HCT116 (cell line): ENCODE data around the gene MYBPC1. TPM values are rescaled to one million over a fixed set of nuclear protein-coding genes. Genes with fewer than 3 reads are reported as not detected.

Experiments used
- ATAC-seq: fragments of 200-7000 bp; cut with Tn5 transposase; 2 replicates; pipeline ENCODE4 v1.9.1; 2020; ENCODE audit warnings: mild to moderate bottlenecking, moderate library complexity
- BruUV-seq: library from RNA; stranded (reverse); fragments of 400-500 nt; replicated peaks from 2 replicates; lab custom pipeline; 2021; lab: Mats Ljungman, UMichigan
- CTCF ChIA-PET: fragments of 300-600 bp; sonication (Branson Sonifier 250); formaldehyde crosslinking; loops from one replicate; lab custom pipeline; 2021; ENCODE audit warnings: antibody characterized with exemption; lab: Charles Lee
- POLR2A ChIA-PET: fragments of 300-600, 350-600 bp; sonication (Branson Sonifier 250); formaldehyde crosslinking; loops from one replicate; lab custom pipeline; 2021; ENCODE audit warnings: antibody characterized with exemption; lab: Charles Lee
- RAD21 ChIA-PET, 2 experiments: fragments of 300-600 bp; sonication (Branson Sonifier 250); formaldehyde crosslinking; loops; one replicate each; lab custom pipeline; 2023; ENCODE audit warnings: low total read pairs in 2 of 2; ENCODE audit not compliant: uncharacterized antibody in 2 of 2, unreplicated experiment in 2 of 2, low non-redundant PET in 1 of 2; lab: Charles Lee
- DNase-seq: peaks from one replicate; pipeline ENCODE4 v3.0.0-alpha.2; 2010; ENCODE audit warnings: low read depth, low spot score
- H2AFZ ChIP-seq: fragments of 200-600 bp; shearing (Covaris generic), sonication (generic); 2 replicates; pipeline ENCODE4 v1.6.1; 2017; ENCODE audit warnings: low read depth, mixed run types, mixed read lengths, antibody characterized with exemption, low read length; ENCODE audit not compliant: poor library complexity, severe bottlenecking
- H3K27ac ChIP-seq: 2 replicates; pipeline ENCODE4 v1.5.1; 2012; ENCODE audit warnings: low read depth, low read length
- H3K27me3 ChIP-seq: fragments of 200-600 bp; sonication (generic); 2 replicates; pipeline ENCODE4 v1.6.1; 2016; ENCODE audit warnings: mixed run types, low read length, mixed read lengths; ENCODE audit not compliant: insufficient read depth
- H3K36me3 ChIP-seq, 2 experiments: fragments of 200-500 bp in 1 of 2; fragments of 200-600 bp in 1 of 2; sonication (Bioruptor generic) in 1 of 2; sonication (generic) in 1 of 2; 2 replicates each; pipeline versions ENCODE4 v1.5.1 to v1.6.1; 2014 to 2016; ENCODE audit warnings: low read length in 2 of 2, inconsistent platforms in 1 of 2, mixed read lengths in 1 of 2, mixed run types in 1 of 2; ENCODE audit not compliant: insufficient read depth in 2 of 2, control insufficient read depth in 1 of 2
- H3K4me1 ChIP-seq, 2 experiments: fragments of 200-600 bp in 1 of 2; sonication (generic) in 1 of 2; 2 replicates each; pipeline versions ENCODE4 v1.5.1 to v1.6.1; 2012 to 2017; ENCODE audit warnings: low read length in 2 of 2, inconsistent platforms in 1 of 2, mild to moderate bottlenecking in 1 of 2, mixed read lengths in 1 of 2, mixed run types in 1 of 2, moderate library complexity in 1 of 2; ENCODE audit not compliant: insufficient read depth in 2 of 2, control insufficient read depth in 1 of 2
- H3K4me2 ChIP-seq: fragments of 200-600 bp; sonication (generic); 2 replicates; pipeline ENCODE4 v1.6.1; 2017; ENCODE audit warnings: mixed run types, low read length, mixed read lengths
- H3K4me3 ChIP-seq, 2 experiments: fragments of 200-600 bp in 1 of 2; sonication (generic) in 1 of 2; replicated peaks in 1 of 2; 2 replicates each; pipeline ENCODE4 v1.5.1; 2011 to 2016; ENCODE audit warnings: low read length in 2 of 2, control low read depth in 1 of 2, low read depth in 1 of 2, mild to moderate bottlenecking in 1 of 2, mixed read lengths in 1 of 2, mixed run types in 1 of 2
- H3K79me2 ChIP-seq: fragments of 200-600 bp; sonication (generic); 2 replicates; pipeline ENCODE4 v1.6.1; 2017; ENCODE audit warnings: mild to moderate bottlenecking, mixed run types, low read length, moderate library complexity, mixed read lengths; ENCODE audit not compliant: insufficient read depth
- H3K9ac ChIP-seq: fragments of 200-600 bp; sonication (generic); 2 replicates; pipeline ENCODE4 v1.6.1; 2016; ENCODE audit warnings: low read length, mixed read lengths
- H3K9me2 ChIP-seq: fragments of 200-600 bp; sonication (generic), shearing (Covaris generic); 2 replicates; pipeline ENCODE4 v1.6.1; 2017; ENCODE audit warnings: mixed run types, mild to moderate bottlenecking, moderate library complexity; ENCODE audit not compliant: insufficient read depth
- H3K9me3 ChIP-seq, 2 experiments: fragments of 200-500 bp in 1 of 2; fragments of 200-600 bp in 1 of 2; sonication (Bioruptor generic) in 1 of 2; sonication (generic) in 1 of 2; 2 replicates each; pipeline ENCODE4 v1.6.1; 2014 to 2017; ENCODE audit warnings: low read length in 2 of 2, mixed read lengths in 2 of 2, inconsistent platforms in 1 of 2, low read depth in 1 of 2, mild to moderate bottlenecking in 1 of 2, mixed run types in 1 of 2, moderate library complexity in 1 of 2; ENCODE audit not compliant: control insufficient read depth in 1 of 2, insufficient read depth in 1 of 2
- H4K20me1 ChIP-seq: fragments of 200-600 bp; sonication (generic), shearing (Covaris generic); 2 replicates; pipeline ENCODE4 v1.6.1; 2017; ENCODE audit warnings: mixed run types, mild to moderate bottlenecking, moderate library complexity; ENCODE audit not compliant: insufficient read depth
- CBX3 ChIP-seq: IDR thresholded peaks from 2 replicates; pipeline ENCODE4 v1.6.1; 2012; ENCODE audit warnings: low read depth
- CEBPB ChIP-seq: IDR thresholded peaks from 2 replicates; pipeline ENCODE4 v1.6.1; 2012; ENCODE audit warnings: low read depth
- ELF1 ChIP-seq: IDR thresholded peaks from 2 replicates; pipeline ENCODE4 v1.6.1; 2012; ENCODE audit warnings: low read depth, borderline replicate concordance
- EZH2phosphoT487 ChIP-seq: fragments of 200-600 bp; IDR thresholded peaks from 2 replicates; pipeline ENCODE4 v1.6.1; 2018; ENCODE audit warnings: antibody characterized with exemption, borderline replicate concordance
- POLR2A ChIP-seq: IDR thresholded peaks from 2 replicates; pipeline ENCODE4 v1.7.0; 2011; ENCODE audit warnings: borderline replicate concordance; ENCODE audit not compliant: insufficient read depth, insufficient read length; ENCODE audit errors: extremely low read depth
- POLR2AphosphoS5 ChIP-seq: IDR thresholded peaks from 2 replicates; pipeline ENCODE4 v1.6.1; 2011; ENCODE audit warnings: mild to moderate bottlenecking, low read depth, low read length, moderate library complexity
- SIN3A ChIP-seq: IDR thresholded peaks from 2 replicates; pipeline ENCODE4 v1.6.1; 2012; ENCODE audit warnings: low read depth
- SRF ChIP-seq: IDR thresholded peaks from 2 replicates; pipeline ENCODE4 v1.6.1; 2012; ENCODE audit warnings: low read depth
- TCF7L2 ChIP-seq: IDR thresholded peaks from 2 replicates; pipeline ENCODE4 v1.7.0; 2011; ENCODE audit warnings: borderline replicate concordance, inconsistent platforms; ENCODE audit not compliant: insufficient read depth, insufficient read length; ENCODE audit errors: extremely low read depth
- ZFX ChIP-seq: fragments of 450-650 bp; IDR thresholded peaks from 2 replicates; pipeline ENCODE4 v1.6.1; 2017
- intact Hi-C: fragments of 100-400 bp; cut with micrococcal nuclease; formaldehyde crosslinking; loops from 2 replicates; pipeline ENCODE4 v1.10.0; 2022
- total RNA-seq: library from RNA; stranded (reverse); gene quantifications from one replicate; pipeline ENCODE4 v1.2.1, GENCODE V29; 2021; ENCODE audit not compliant: unreplicated experiment
- TF ChIP-seq, protein P1 (sequence below), 3 experiments: fragments of 200-600 bp in 1 of 3; sonication (generic) in 1 of 3; IDR thresholded peaks in 2 of 3; conservative IDR thresholded peaks in 1 of 3; 2 replicates each; pipeline ENCODE4 v1.5.1; 2012 to 2017; ENCODE audit warnings: low read depth in 2 of 3, low read length in 2 of 3, antibody characterized with exemption in 1 of 3, borderline replicate concordance in 1 of 3, control low read depth in 1 of 3, mild to moderate bottlenecking in 1 of 3, mixed read lengths in 1 of 3, mixed run types in 1 of 3, moderate library complexity in 1 of 3; ENCODE audit not compliant: insufficient read depth in 1 of 3
- TF ChIP-seq, protein P2 (sequence below): IDR thresholded peaks from 2 replicates; pipeline ENCODE4 v1.6.1; 2012
- TF ChIP-seq, protein P3 (sequence below): IDR thresholded peaks from 2 replicates; pipeline ENCODE4 v1.6.1; 2012
- TF ChIP-seq, protein P4 (sequence below): IDR thresholded peaks from 2 replicates; pipeline ENCODE4 v1.6.1; 2011; ENCODE audit warnings: mild to moderate bottlenecking, low read length, moderate library complexity; ENCODE audit not compliant: insufficient replicate concordance; ENCODE audit errors: extremely low read depth

The MYBPC1 gene
- total RNA-seq, 1 experiment from 2014 or later = not detected

DNA sequence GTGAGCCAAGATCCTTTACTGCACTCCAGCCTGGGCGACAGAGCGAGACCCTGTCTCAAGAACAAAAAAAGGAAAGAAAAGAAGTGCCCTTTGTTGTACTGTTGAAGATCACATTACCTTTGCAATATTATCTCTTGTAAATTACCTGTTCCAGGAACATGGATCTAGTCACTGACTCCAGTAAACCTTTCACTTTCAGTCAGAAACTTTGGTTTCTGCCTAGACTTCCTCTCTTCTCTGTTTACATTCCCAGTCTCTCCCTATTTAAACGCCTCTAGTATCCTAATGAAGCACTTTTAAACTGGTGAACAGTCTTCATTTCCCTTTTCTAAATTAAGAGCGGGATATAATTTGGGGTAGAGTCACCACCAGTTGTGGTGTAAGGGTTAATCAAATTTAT lies 115.5 kb downstream of the MYBPC1 start (continued):
- TF ChIP-seq ZFX = no peak
- no peak for TF ChIP-seq CBX3
- TF ChIP-seq, protein P1, sequence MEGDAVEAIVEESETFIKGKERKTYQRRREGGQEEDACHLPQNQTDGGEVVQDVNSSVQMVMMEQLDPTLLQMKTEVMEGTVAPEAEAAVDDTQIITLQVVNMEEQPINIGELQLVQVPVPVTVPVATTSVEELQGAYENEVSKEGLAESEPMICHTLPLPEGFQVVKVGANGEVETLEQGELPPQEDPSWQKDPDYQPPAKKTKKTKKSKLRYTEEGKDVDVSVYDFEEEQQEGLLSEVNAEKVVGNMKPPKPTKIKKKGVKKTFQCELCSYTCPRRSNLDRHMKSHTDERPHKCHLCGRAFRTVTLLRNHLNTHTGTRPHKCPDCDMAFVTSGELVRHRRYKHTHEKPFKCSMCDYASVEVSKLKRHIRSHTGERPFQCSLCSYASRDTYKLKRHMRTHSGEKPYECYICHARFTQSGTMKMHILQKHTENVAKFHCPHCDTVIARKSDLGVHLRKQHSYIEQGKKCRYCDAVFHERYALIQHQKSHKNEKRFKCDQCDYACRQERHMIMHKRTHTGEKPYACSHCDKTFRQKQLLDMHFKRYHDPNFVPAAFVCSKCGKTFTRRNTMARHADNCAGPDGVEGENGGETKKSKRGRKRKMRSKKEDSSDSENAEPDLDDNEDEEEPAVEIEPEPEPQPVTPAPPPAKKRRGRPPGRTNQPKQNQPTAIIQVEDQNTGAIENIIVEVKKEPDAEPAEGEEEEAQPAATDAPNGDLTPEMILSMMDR (IDR thresholded peaks at IDR 0.05 in 2 of 3, conservative IDR thresholded peaks at IDR 0.05 in 1 of 3; ENCODE audit: borderline replicate concordance in 1 of 3, insufficient read depth in 1 of 3, low read depth in 2 of 3, low read length in 2 of 3) = no peak
- no peak for TF ChIP-seq POLR2AphosphoS5
- no peak for TF ChIP-seq POLR2A
- no peak for TF ChIP-seq SIN3A

DNA sequence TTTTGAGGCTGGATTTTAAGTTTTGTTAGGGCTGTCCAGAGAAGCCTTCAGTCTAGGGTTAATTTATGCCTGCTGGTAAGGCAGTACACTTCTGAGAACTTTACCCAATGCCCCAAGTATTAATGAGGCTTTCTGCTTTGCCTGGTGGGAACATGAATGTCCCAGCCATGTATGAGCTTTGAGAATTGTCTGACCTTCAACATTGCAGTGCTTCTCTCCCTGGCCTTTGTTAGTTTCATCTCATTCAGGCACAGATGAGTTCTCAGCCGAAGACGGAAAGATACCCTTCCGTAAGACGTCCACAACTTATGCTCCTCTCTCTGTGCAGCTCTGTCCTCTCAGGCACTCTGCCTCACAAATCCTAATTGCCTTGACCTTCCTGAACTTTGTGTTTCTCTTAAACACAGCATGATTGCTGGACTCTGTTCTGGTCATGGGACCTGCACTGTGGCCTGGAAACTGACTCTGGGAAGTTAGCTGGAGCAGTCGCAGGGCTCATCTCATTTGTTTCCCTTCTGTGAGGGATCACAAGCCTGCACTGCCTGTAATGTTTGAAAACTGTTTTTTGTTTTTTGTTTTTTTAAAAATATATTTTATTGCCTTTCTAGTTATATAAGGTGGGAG lies 118.4 kb downstream of the MYBPC1 start:
- intact Hi-C loops = loop anchor here (1.0 kb wide), 1 partner anchor 8 kb away; no protein-coding TSS in a partner anchor
- ChIA-PET POLR2A (no interaction called here), RAD21 (no interaction called here)
- no peaks in the 10 kb centered on the region for H3K9me3 ChIP-seq
- H3K79me2 ChIP-seq = peaks cover 79% of the 10 kb centered on the region
- no peak overlapping the region for H3K4me2 ChIP-seq
- H3K27me3 ChIP-seq = no peaks in the 10 kb centered on the region
- H3K36me3 ChIP-seq = no peaks in the 10 kb centered on the region
- H3K27ac ChIP-seq = no peak overlapping the region
- H4K20me1 ChIP-seq = peaks cover 6% of the 10 kb centered on the region; the same call in 1 of the 2 replicates
- TF ChIP-seq CEBPB = no peak
- no peak for TF ChIP-seq ELF1
- no peak for TF ChIP-seq EZH2phosphoT487
- TF ChIP-seq, protein P2, sequence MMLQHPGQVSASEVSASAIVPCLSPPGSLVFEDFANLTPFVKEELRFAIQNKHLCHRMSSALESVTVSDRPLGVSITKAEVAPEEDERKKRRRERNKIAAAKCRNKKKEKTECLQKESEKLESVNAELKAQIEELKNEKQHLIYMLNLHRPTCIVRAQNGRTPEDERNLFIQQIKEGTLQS = no peak
- TF ChIP-seq, protein P3, sequence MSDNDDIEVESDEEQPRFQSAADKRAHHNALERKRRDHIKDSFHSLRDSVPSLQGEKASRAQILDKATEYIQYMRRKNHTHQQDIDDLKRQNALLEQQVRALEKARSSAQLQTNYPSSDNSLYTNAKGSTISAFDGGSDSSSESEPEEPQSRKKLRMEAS = no peak
- TF ChIP-seq, protein P1 (IDR thresholded peaks at IDR 0.05 in 2 of 3, conservative IDR thresholded peaks at IDR 0.05 in 1 of 3; ENCODE audit: borderline replicate concordance in 1 of 3, insufficient read depth in 1 of 3, low read depth in 2 of 3, low read length in 2 of 3) = no peak
- TF ChIP-seq SIN3A = no peak
- no peak for TF ChIP-seq POLR2AphosphoS5
- no peak for TF ChIP-seq SRF
- TF ChIP-seq TCF7L2 = no peak
- TF ChIP-seq, protein P4, sequence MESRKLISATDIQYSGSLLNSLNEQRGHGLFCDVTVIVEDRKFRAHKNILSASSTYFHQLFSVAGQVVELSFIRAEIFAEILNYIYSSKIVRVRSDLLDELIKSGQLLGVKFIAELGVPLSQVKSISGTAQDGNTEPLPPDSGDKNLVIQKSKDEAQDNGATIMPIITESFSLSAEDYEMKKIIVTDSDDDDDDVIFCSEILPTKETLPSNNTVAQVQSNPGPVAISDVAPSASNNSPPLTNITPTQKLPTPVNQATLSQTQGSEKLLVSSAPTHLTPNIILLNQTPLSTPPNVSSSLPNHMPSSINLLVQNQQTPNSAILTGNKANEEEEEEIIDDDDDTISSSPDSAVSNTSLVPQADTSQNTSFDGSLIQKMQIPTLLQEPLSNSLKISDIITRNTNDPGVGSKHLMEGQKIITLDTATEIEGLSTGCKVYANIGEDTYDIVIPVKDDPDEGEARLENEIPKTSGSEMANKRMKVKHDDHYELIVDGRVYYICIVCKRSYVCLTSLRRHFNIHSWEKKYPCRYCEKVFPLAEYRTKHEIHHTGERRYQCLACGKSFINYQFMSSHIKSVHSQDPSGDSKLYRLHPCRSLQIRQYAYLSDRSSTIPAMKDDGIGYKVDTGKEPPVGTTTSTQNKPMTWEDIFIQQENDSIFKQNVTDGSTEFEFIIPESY = no peak
- TF ChIP-seq, all 23 proteins: peak for 0
- CTCF ChIA-PET = no interaction called here
- no peak for DNase-seq
- Histone ChIP-seq H3K4me1 (no peaks in the 10 kb centered on the region), H3K4me3 (no peak overlapping the region), H3K9ac (no peak overlapping the region), H2AFZ (no peak overlapping the region), H3K9me2 (no peaks in the 10 kb centered on the region)
- BruUV-seq = no TSS peak
- ATAC-seq = no peak
